Measurements from ENCODE around the gene ASB4. TPM values are rescaled to one million over a fixed set of nuclear protein-coding genes. Genes with fewer than 3 reads are reported as not detected.
"Not testable (repeated sequence)": the region's sequence is repeated elsewhere in the genome, so short reads cannot be mapped to it uniquely, and the experiment has no call there.

Gene ASB4, protein sequence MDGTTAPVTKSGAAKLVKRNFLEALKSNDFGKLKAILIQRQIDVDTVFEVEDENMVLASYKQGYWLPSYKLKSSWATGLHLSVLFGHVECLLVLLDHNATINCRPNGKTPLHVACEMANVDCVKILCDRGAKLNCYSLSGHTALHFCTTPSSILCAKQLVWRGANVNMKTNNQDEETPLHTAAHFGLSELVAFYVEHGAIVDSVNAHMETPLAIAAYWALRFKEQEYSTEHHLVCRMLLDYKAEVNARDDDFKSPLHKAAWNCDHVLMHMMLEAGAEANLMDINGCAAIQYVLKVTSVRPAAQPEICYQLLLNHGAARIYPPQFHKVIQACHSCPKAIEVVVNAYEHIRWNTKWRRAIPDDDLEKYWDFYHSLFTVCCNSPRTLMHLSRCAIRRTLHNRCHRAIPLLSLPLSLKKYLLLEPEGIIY
- total RNA-seq (1.9 TPM), polyA plus RNA-seq (0.47 TPM)

DNA sequence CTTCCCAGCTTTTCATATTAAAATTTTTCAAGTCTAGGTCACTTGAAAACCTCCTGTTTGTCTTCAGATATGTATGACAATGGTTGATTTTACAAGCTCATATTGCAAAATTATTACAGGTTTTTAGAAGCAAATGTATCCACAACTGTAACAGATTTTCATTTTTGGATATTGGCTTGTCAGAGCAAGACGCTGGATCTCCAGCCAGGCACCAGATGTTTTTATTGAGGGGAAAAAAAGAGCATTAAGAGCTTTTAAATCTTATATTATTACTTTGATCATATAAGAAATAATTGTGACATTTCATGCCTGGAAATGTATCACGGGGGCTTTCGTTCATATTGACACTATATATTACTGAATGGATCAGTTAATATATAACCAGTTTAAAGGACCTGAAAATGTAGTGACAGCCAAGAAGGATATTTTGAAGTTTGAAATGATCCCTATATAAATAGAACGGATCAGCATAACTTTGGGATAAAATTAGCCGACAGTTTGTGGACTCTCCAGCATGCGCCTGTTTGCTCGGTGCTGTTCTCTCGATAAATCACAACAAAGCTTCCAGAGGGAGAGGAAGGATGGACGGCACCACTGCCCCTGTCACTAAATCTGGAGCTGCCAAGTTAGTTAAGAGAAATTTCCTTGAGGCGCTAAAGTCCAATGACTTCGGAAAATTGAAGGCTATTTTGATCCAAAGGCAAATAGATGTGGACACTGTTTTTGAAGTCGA, at the start of gene ASB4:
TSS of gene ASB4 (plus strand) at position 553 of the 733 bp plus-strand sequence. CDS start at position 582, 29 bp downstream.
- DNase-seq (ENCODE audit: extremely low spot score) = no peak
- no peaks in the 10 kb centered on the region for H3K36me3 ChIP-seq (ENCODE audit: insufficient read depth)
- WGBS = 54% methylated on average over 12 of the region's 12 CpGs
- H3K4me3 ChIP-seq (ENCODE audit: low read depth, low read length) = no peak within 1 kb of the TSS
- no peaks in the 10 kb centered on the region for H3K4me1 ChIP-seq (ENCODE audit: insufficient read depth)
- no peak within 1 kb of the TSS for H3K27ac ChIP-seq (ENCODE audit: low read depth)

DNA sequence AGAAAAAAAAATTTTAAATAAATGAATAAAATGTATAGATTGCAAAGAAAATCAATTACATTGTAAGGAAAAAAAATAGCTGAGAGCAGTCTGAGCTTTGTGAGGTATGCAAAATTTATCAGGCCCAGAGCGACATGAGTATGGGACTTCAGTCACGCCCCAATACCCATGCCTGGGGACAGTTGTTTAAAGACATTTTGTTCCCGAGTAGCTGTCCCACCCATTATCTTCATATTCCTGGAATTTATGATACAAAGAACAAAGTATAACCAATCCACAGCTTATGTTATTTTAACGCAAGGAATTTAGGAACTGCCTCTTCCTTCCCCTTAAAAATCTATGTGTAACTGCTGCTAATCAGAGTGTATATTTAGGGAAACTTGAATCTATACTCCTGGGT, 49.3 kb upstream of the ASB4 start:
- H3K36me3 ChIP-seq (ENCODE audit: insufficient read depth) = no peaks in the 10 kb centered on the region
- no peak overlapping the region for H3K27ac ChIP-seq (ENCODE audit: low read depth)
- H3K4me1 ChIP-seq (ENCODE audit: insufficient read depth) = no peaks in the 10 kb centered on the region
- 74% methylated on average over 4 of the region's 4 CpGs for WGBS
- H3K4me3 ChIP-seq (ENCODE audit: low read depth, low read length) = no peak overlapping the region
- no peak for DNase-seq (ENCODE audit: extremely low spot score)

DNA sequence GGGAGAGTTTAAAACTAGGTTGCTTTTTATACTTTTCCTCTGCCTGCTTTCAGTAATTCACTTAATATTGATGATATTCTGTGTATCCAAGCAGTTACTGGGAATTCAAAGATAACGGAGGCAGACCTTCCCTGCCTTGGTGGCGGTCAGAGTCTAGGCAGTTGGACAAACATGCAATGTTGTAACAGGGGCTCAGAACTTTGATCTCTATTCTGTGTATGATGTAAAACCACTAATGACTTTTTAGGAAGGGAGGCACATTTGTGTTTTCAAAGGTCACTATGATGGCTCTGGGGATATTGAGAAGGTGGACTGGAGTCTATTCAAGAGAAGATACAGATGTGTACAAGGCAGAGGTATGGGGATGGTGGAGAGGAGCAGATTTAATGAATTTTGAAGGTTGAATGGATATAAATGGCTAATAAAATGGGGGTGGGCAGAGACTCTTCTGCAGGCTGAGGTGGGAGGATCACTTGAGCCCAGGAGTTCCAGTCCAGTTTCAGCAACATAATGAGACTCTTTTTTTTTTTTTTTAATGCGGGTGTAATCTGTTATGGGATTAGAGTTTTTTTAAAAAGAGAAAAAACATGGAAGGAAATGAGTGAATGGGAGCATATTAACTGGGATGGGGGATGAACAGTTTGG, 45.2 kb upstream of the ASB4 start:
- Histone ChIP-seq H3K27ac (ENCODE audit: low read depth) (no peak overlapping the region), H3K36me3 (ENCODE audit: insufficient read depth) (no peaks in the 10 kb centered on the region), H3K4me1 (ENCODE audit: insufficient read depth) (no peaks in the 10 kb centered on the region), H3K4me3 (ENCODE audit: low read depth, low read length) (no peak overlapping the region)
- no peak for DNase-seq (ENCODE audit: extremely low spot score)
- WGBS = 89% methylated on average over 3 of the region's 3 CpGs

DNA sequence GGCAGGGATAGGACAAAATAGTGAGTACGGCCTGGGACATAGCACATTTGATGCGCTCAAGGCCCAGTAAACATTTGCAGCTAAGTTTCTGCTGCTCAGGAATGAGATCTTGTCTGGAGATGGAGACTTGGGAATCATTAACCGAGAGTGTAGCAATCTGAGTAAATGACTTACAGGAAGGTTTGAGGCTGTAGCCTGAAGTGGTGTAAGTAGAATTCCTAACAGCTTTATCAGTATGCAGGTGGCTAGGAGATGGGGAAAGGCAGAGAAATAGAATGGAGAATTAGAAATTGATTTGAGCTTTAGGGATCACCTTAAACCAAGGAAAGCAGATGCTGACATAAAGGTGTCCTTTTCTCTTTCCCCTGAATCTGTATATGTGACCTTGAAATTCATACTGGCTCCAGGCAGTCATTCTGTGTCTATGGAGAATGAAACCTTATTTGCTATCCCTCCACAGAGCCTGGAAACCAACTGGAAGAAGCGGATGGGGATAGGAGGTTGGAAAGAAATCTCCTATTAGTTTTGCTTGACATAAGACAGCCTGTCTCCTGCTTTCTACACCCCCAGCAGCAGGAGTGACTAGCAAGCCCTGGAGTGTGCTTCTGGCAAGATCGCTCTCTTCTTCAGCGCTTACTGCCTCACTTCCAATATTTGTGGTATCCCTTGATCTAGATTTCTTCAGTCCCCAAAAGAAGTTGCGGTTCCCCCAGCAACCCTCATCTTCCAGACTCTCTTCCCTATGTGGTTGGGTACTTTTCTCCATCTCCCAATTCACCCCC, 44.5 kb upstream of the ASB4 start:
- WGBS = 79% methylated on average over 7 of the region's 7 CpGs
- DNase-seq (ENCODE audit: extremely low spot score) = no peak

DNA sequence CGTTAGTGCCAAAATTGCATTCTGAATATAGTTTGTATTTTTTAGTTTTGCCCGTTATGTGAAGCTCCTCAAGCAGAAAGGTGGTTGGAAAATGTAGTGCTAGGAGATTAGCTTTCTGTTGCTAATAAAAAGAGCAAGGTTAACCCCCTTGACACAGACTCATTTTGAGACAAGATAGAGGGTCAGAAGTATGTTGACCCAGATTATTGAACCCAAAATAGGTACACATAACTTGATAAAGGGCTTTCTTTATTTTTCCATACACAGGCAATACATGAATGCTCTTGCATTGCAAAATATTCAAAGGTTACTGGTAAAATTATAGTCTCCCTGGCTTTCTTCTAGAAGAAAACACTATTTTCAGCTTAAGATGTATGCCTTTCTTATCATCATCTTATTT, 40.9 kb upstream of the ASB4 start:
- DNase-seq (ENCODE audit: extremely low spot score) = no peak
- H3K4me3 ChIP-seq (ENCODE audit: low read depth, low read length) = no peak overlapping the region
- H3K27ac ChIP-seq (ENCODE audit: low read depth) = no peak overlapping the region
- H3K36me3 ChIP-seq (ENCODE audit: insufficient read depth) = no peaks in the 10 kb centered on the region
- WGBS = 55% methylated on average over 2 of the region's 2 CpGs
- no peaks in the 10 kb centered on the region for H3K4me1 ChIP-seq (ENCODE audit: insufficient read depth)

More for the DNA sequence above, 44.5 kb upstream of the ASB4 start:
- Histone ChIP-seq H3K27ac (ENCODE audit: low read depth) (no peak overlapping the region), H3K36me3 (ENCODE audit: insufficient read depth) (no peaks in the 10 kb centered on the region), H3K4me3 (ENCODE audit: low read depth, low read length) (no peak overlapping the region), H3K4me1 (ENCODE audit: insufficient read depth) (no peaks in the 10 kb centered on the region)

DNA sequence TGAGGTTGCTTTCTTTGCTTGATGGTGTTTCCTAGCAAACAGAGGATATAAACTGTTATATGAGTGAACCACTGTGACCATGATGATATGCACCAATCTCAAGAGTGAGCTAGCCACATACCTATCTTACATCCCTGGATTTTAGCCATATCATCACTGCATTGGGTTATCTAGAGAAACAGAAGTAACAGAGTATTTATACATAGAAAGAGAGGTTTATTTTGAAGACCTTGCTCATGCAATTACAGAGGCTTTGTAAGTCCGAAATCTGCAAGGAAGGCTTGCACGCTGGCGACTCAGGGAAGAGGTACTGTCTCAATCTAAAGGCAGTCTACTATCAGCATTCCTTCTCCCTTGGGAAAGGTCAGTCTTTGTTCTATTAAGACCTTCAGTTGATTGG, 39.1 kb upstream of the ASB4 start:
- DNase-seq (ENCODE audit: extremely low spot score) = no peak
- H3K27ac ChIP-seq (ENCODE audit: low read depth) = no peak overlapping the region

DNA sequence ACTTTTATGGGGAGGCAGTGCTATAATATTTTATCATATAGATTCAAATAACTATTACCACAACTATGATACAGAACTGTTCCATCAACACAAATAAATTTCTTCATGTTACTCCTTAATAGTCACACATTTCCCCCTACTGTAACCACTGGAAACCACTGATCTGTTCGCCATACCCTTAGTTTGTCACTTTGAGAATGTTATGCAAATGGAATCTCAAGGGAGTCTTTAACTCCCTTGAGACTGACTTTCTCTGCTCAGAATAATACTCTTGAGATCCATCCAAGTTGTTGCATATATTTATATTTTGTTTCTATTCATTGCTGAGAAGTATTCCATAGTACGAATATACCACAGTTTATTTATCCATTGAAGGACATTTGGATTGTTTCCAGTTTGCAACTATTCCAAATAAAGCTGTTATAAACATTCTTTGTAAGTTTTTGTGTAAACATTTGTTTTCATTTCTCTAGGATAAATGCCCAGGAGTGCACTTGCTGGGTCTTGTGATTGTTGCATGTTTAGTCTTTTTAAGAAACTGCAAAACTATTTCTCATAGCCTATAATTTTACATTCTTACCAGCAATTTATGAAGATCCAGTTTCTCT, 31.2 kb upstream of the ASB4 start:
- no peak for DNase-seq (ENCODE audit: extremely low spot score)
- no peak overlapping the region for H3K27ac ChIP-seq (ENCODE audit: low read depth)
- H3K4me3 ChIP-seq (ENCODE audit: low read depth, low read length) = no peak overlapping the region
- H3K4me1 ChIP-seq (ENCODE audit: insufficient read depth) = no peaks in the 10 kb centered on the region
- no peaks in the 10 kb centered on the region for H3K36me3 ChIP-seq (ENCODE audit: insufficient read depth)
- 52% methylated on average over 2 of the region's 2 CpGs for WGBS

More for the DNA sequence above, 39.1 kb upstream of the ASB4 start:
- no peaks in the 10 kb centered on the region for H3K4me1 ChIP-seq (ENCODE audit: insufficient read depth)
- WGBS = 97% methylated on average over 3 of the region's 3 CpGs
- H3K36me3 ChIP-seq (ENCODE audit: insufficient read depth) = no peaks in the 10 kb centered on the region
- H3K4me3 ChIP-seq (ENCODE audit: low read depth, low read length) = no peak overlapping the region

DNA sequence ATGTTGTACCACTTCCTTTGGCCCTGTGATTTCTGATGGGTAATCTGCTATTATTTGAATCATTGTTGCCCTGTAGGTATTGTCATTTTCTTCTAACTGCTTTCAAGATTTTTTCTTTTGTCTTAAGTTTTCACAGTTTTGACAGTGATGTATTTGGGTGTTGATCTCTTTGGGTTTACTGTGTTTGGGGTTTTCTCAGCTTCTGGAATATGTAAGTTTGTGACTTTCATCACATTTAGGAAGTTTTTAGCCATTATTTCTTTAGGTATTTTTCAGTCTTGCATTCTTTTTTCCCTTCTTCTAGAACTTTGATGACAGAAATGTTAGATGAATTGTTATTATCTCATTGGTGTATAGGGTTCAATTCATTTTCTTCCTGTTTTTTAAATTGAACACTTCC, 27.8 kb upstream of the ASB4 start:
- Histone ChIP-seq H3K4me3 (ENCODE audit: low read depth, low read length) (no peak overlapping the region), H3K4me1 (ENCODE audit: insufficient read depth) (no peaks in the 10 kb centered on the region), H3K36me3 (ENCODE audit: insufficient read depth) (no peaks in the 10 kb centered on the region), H3K27ac (ENCODE audit: low read depth) (no peak overlapping the region)
- no peak for DNase-seq (ENCODE audit: extremely low spot score)

DNA sequence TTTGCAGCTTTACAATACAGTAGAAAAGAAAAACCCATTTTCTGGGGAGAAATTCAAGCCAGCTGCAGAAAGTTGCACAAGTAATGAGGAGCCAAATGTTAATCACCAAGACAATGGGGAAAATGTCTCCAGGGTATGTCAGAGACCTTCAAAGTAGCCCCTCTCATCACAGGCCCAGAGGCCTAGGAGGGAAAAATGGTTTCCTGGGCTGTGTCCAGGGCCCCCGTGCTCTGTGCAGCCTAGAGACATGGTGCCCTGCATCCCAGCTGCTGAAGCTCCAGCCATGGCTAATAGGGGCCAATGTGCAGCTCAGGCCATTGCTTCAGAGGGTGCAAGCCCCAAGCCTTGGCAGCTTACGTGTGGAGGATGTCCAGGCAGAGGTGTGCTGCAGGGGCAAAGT, 25.1 kb upstream of the ASB4 start:
- not testable (repeated sequence) for H3K36me3 ChIP-seq (ENCODE audit: insufficient read depth); H3K4me1 ChIP-seq (ENCODE audit: insufficient read depth); H3K27ac ChIP-seq (ENCODE audit: low read depth); H3K4me3 ChIP-seq (ENCODE audit: low read depth, low read length); DNase-seq (ENCODE audit: extremely low spot score)
- 96% methylated on average over 2 of the region's 2 CpGs for WGBS

DNA sequence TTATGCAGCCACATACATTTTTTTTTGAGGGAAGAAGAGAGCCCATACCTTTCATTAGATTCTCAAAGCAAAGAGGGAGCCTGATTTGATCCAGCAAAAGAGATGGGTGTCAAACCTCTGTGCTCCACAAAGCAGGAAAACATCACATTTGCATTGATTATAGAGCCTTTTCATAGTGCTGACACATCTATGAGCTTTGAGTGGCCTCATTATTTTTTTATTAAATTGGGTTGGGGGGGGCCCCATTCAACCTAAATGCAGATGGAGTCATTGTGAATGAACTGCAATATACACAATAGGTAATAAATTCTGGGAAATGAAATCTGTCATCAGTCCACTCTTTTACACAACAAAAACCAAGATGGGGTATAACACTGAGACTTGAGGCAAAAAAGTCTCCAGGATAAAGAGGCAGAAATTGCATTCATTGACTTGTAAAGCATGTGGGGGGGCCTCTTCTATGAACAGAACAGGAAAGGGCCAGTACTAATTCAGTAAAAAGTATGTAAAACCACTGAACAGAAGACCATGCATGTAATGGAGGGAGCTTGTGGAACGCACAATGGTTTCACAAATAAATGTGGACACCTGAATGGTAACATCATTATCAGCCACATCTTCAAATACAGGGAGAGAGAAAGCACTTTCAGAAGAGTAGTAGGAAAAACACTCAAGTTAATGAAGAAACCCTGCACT, 17.7 kb upstream of the ASB4 start:
- no peak overlapping the region for H3K4me3 ChIP-seq (ENCODE audit: low read depth, low read length)
- 95% methylated on average over 1 of the region's 1 CpG for WGBS
- no peak overlapping the region for H3K27ac ChIP-seq (ENCODE audit: low read depth)
- no peaks in the 10 kb centered on the region for H3K36me3 ChIP-seq (ENCODE audit: insufficient read depth)
- no peak for DNase-seq (ENCODE audit: extremely low spot score)
- H3K4me1 ChIP-seq (ENCODE audit: insufficient read depth) = no peaks in the 10 kb centered on the region

DNA sequence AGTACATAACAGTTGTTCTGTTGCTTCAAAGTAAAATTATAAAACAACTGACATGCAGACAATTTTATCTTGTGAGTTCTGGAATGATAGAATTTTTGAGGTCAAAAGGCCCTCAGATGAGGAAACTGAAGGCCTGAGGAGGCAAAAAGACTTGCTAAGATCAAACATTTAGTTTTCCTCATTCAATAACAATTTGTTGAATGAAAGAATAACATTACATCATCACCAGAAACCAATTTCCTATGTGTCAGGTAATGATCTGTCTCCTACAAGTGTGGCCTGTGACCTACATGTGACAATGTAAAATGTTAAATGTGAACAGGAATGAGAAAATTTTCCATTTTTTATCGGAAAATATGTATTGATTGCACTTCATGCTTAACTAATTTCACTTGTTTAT, 16.6 kb upstream of the ASB4 start:
- Histone ChIP-seq H3K36me3 (ENCODE audit: insufficient read depth) (no peaks in the 10 kb centered on the region), H3K4me1 (ENCODE audit: insufficient read depth) (no peaks in the 10 kb centered on the region), H3K4me3 (ENCODE audit: low read depth, low read length) (no peak overlapping the region), H3K27ac (ENCODE audit: low read depth) (no peak overlapping the region)
- WGBS = 94% methylated on average over 1 of the region's 1 CpG
- DNase-seq (ENCODE audit: extremely low spot score) = no peak

DNA sequence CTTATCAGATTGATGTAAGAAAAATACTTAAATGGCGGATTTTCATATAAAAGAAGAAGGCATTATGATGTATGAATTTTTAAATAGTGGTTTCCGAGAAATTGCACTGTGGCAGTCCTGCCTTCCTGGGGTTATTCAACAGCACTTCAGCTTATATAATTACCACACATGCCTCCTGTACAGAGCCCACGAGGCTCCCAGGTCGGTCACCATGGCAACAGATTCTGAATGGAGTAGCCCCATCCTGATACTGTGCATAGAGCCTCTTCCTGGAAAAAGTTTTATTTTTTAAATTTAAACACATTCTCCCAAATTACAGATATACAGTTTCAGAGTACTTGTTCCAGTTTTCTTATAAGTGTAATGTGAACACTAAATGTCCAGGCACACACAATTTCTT, 15.9 kb upstream of the ASB4 start:
- Histone ChIP-seq H3K27ac (ENCODE audit: low read depth) (no peak overlapping the region), H3K4me1 (ENCODE audit: insufficient read depth) (no peaks in the 10 kb centered on the region), H3K36me3 (ENCODE audit: insufficient read depth) (no peaks in the 10 kb centered on the region), H3K4me3 (ENCODE audit: low read depth, low read length) (no peak overlapping the region)
- WGBS = 75% methylated on average over 4 of the region's 4 CpGs
- no peak for DNase-seq (ENCODE audit: extremely low spot score)
